Measurements from ENCODE around the gene IL36RN.

Gene IL36RN

GRCh38 chr2:113039719-113040118, 19.3 kb upstream of the IL36RN start:
- no peak for DNase-seq (ENCODE audit: low read depth, low spot score)
- H3K4me3 ChIP-seq (ENCODE audit: low read depth, low read length): no peak overlapping the region
- TF ChIP-seq CTCF (IDR thresholded peaks at IDR 0.05; ENCODE audit: low read depth, low read length): no peak
- in situ Hi-C loops (cut with HindIII; ENCODE audit: low sequenced_read_pairs): no loop called here

GRCh38 chr2:113041871-113042270, 17.1 kb upstream of the IL36RN start:
- no peak overlapping the region for H3K4me3 ChIP-seq (ENCODE audit: low read depth, low read length)
- in situ Hi-C loops (cut with HindIII; ENCODE audit: low sequenced_read_pairs): no loop called here
- TF ChIP-seq CTCF (IDR thresholded peaks at IDR 0.05; ENCODE audit: low read depth, low read length): no peak
- DNase-seq (ENCODE audit: low read depth, low spot score): no peak

GRCh38 chr2:113046465-113046864, 12.5 kb upstream of the IL36RN start:
- in situ Hi-C loops (cut with HindIII; ENCODE audit: low sequenced_read_pairs): no loop called here
- no peak for DNase-seq (ENCODE audit: low read depth, low spot score)
- TF ChIP-seq CTCF (IDR thresholded peaks at IDR 0.05; ENCODE audit: low read depth, low read length): no peak
- H3K4me3 ChIP-seq (ENCODE audit: low read depth, low read length): no peak overlapping the region

- TF ChIP-seq CTCF (IDR thresholded peaks at IDR 0.05; ENCODE audit: low read depth, low read length): no peak
- no peak overlapping the region for H3K4me3 ChIP-seq (ENCODE audit: low read depth, low read length)
- no peak for DNase-seq (ENCODE audit: low read depth, low spot score)
- in situ Hi-C loops (cut with HindIII; ENCODE audit: low sequenced_read_pairs): no loop called here
These were observed 7.8 kb upstream of the IL36RN start for GRCh38 chr2:113050921-113051895.

GRCh38 chr2:113052396-113052917, 6.5 kb upstream of the IL36RN start, which contains the start of gene IL36B:
TSS of gene IL36B (minus strand) at chr2:113052867.
- TF ChIP-seq CTCF (IDR thresholded peaks at IDR 0.05; ENCODE audit: low read depth, low read length): no peak
- no peak within 1 kb of the TSS for H3K4me3 ChIP-seq (ENCODE audit: low read depth, low read length)
- in situ Hi-C loops (cut with HindIII; ENCODE audit: low sequenced_read_pairs): no loop called here
- DNase-seq (ENCODE audit: low read depth, low spot score): no peak

- no peak for TF ChIP-seq CTCF (IDR thresholded peaks at IDR 0.05; ENCODE audit: low read depth, low read length)
- no peak overlapping the region for H3K4me3 ChIP-seq (ENCODE audit: low read depth, low read length)
- no peak for DNase-seq (ENCODE audit: low read depth, low spot score)
- in situ Hi-C loops (cut with HindIII; ENCODE audit: low sequenced_read_pairs): no loop called here
These were observed 5.3 kb upstream of the IL36RN start for GRCh38 chr2:113053666-113054065.

All from astrocyte of the spinal cord (primary cell).